Activated CD4-positive, CD25-positive, alpha-beta regulatory T cell (primary cell): ENCODE results near the gene ZNF423.

Experiments used
- DNase-seq, 4 experiments: peaks; one replicate each; lab custom pipeline; 2025; lab: John Stamatoyannopoulos, UW

Gene ZNF423

GRCh38 chr16:49848530-49848929, 7.4 kb downstream of the ZNF423 start:
- no peak for DNase-seq

GRCh38 chr16:49846800-49847199, 9.1 kb downstream of the ZNF423 start:
- no peak for DNase-seq

GRCh38 chr16:49844359-49844758, 11.6 kb downstream of the ZNF423 start:
- DNase-seq: no peak

GRCh38 chr16:49843758-49844157, 12.2 kb downstream of the ZNF423 start:
- DNase-seq: no peak

GRCh38 chr16:49842972-49843371, 12.9 kb downstream of the ZNF423 start:
- DNase-seq: no peak

- no peak for DNase-seq
Observed at GRCh38 chr16:49839017-49839825, 16.7 kb downstream of the ZNF423 start.

GRCh38 chr16:49838441-49839016, 17.4 kb downstream of the ZNF423 start:
- DNase-seq: no peak

GRCh38 chr16:49837688-49838410, 18.1 kb downstream of the ZNF423 start:
- DNase-seq: no peak

- DNase-seq: no peak
Observed at GRCh38 chr16:49836668-49837067, 19.2 kb downstream of the ZNF423 start.

GRCh38 chr16:49836218-49836617, 19.7 kb downstream of the ZNF423 start:
- no peak for DNase-seq

- no peak for DNase-seq
Observed at GRCh38 chr16:49835161-49835777, 20.6 kb downstream of the ZNF423 start.

- DNase-seq: no peak
Observed at GRCh38 chr16:49834531-49835151, 21.3 kb downstream of the ZNF423 start.

- no peak for DNase-seq
Observed at GRCh38 chr16:49833796-49834530, 21.9 kb downstream of the ZNF423 start.

- DNase-seq: no peak
Observed at GRCh38 chr16:49833085-49833484, 22.8 kb downstream of the ZNF423 start.

GRCh38 chr16:49832177-49832576, 23.7 kb downstream of the ZNF423 start:
- DNase-seq: no peak

- no peak for DNase-seq
Observed at GRCh38 chr16:49830873-49831272, 25.0 kb downstream of the ZNF423 start.

GRCh38 chr16:49828533-49829267, 27.2 kb downstream of the ZNF423 start:
- no peak for DNase-seq

GRCh38 chr16:49827805-49828438, 28.0 kb downstream of the ZNF423 start:
- DNase-seq: no peak

GRCh38 chr16:49826515-49826914, 29.4 kb downstream of the ZNF423 start:
- DNase-seq: no peak

GRCh38 chr16:49825041-49825440, 30.9 kb downstream of the ZNF423 start:
- DNase-seq: no peak
